HG02610 (cell line): Measurements from ENCODE around the gene SPTB.
"Not testable (repeated sequence)": the region's sequence is repeated elsewhere in the genome, so short reads cannot be mapped to it uniquely, and the experiment has no call there.

Experiments
- ATAC-seq: cut with Tn5 transposase; IDR thresholded peaks from one replicate; pipeline ENCODE4 v1.9.1; 2021; ENCODE audit warnings: mild to moderate bottlenecking, moderate library complexity; ENCODE audit not compliant: unreplicated experiment

The SPTB gene

DNA sequence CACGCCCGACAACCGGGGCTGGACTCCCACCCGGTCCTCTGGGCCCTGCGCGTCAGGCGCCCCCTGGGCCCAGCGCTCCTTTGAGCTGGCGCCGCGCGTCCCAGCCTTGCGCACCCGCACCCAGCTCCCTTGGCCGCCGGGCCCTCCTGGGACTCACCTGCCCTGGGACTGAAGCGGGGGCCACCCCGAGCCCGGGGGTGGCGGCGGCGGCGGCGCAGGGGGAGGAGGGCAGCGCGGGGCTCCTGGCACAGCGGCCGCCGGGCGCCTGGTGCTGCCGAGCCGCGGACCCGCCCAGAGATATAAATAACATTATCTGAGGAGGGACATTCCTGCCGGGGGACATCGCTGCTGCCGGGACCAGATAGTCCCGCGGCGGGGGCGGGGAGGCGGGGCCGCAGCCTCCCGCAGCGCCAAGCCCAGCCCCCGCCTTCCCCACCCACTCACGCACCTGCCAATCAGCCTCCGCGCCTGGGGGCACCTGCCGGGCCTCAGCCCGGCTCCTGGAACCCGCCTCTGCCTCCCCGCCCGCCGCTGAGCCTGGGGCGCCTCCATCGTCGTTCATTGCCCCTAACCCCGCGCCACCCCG is at the start of gene SPTB:
TSS of gene SPTB (minus strand) at position 273 of the 586 bp plus-strand sequence. CDS start 56,813 bp downstream, outside the sequence.
- ATAC-seq, result no peak

DNA sequence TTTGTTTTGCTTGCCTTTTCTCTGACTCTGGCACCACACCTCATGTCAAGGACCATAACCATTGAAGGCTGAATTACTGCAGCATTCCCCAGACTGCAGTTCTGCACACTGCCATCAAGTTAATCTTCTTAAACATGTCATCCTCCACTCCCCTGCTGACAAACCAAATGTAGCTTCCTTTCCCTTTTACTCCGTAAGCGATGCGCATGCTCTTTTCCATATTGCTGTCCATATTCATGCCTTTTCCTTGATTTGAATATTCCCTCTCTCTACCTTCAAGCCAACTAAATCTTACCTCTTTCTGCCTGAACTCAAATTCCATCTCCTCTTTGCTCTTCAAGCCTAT is 49.3 kb upstream of the SPTB start:
- ATAC-seq, result no peak

DNA sequence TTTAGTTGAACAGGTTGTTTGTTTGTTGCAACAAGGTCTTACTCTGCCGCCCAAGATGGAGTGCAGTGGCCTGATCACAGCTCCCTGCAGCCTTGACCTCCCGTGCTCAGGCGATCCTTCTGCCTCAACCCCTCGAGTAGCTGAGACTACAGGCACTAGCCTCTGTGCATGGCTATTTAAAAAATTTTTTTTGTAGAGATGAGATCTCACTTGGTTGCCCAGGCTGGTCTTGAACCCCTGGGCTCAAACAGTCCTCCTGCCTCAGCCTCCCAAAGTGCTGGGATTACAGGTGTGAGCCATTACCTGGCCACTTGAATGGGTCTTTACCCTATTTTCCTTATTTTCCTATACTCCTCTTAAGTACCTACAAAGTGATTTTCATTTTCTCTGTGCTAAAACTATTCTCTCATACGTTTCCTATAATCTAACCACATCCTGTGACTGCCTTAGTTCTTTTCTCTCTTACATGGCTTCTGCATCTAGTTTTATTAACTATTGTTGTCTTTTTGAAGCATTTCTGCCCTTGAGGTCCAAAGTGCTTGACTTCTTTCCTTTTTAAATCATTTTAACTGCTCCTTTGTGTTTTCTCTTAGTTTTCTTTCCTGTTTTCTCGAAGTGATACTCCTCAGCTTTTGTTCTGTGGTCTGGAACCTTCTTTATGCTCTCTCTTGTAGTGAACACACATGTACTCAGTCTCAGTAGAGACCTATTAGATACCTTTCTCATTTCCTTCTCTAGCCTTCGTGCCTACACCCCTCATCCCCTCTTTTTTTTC is 48.7 kb upstream of the SPTB start:
- peak; percentile 76 for ATAC-seq

DNA sequence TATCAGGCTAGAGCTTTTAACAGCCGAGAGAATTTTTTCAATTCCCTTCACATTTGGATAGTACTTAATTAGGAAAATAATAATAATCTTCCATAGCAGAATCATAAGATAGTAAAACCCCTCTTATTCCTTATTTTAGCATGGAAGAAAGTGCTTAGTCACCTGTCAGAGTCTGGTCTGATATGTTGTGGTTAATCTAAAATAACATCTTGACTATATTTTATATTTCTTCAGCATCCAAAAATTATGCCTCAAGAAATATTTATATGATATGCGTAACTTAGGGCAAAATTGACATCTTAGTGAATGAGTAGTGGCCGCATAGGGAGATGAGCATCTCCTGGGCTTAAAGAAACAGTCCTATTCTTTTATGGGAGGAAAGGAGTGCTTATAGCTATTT is 47.3 kb upstream of the SPTB start:
- no peak for ATAC-seq

DNA sequence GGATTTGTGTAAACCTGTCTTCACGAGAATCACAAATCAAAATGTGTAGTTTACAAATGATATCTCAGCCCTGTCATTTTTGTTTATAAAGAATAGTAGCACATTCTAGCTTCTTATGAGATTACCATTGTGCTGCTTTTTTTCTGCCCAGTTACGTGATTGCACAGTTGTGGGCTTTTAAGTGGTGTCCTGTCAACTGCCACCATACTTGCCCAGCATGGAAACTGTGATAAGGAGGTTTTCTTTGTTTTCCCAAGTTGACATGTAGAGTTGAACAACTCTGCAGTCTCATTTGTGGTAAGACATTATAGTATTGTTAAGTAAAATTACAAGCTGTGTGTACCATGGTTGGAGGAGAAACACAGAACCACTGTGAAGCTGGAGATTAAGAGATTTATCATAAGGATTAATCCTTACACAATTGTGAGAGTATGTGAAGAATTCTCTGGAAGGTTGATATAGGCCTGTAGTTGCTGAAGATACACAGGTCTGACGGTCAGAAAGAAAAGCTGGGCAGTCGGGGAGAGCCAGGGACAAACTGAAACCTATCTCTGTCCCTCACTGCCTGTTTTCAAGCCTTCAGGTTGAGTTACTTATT is 46.8 kb upstream of the SPTB start:
- ATAC-seq, result no peak

DNA sequence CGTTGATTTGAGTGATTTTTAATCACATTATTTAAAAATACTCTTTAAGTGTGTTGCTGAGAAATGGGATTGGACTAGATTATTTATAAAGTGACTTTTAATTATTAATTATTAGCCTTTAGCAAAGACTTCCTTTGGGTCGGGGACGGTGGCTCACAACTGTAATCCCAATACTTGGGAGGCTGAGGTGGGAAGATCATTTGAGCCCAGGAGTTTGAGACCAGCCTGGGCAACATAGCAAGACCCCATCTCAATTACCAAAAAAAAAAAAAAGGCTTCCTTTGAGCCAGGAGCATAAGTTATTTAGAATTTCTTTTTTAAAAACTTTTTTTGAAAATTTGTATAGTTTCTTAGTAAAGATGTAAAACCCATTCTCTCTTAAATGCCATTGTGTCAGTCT is 43.3 kb upstream of the SPTB start:
- no peak for ATAC-seq

DNA sequence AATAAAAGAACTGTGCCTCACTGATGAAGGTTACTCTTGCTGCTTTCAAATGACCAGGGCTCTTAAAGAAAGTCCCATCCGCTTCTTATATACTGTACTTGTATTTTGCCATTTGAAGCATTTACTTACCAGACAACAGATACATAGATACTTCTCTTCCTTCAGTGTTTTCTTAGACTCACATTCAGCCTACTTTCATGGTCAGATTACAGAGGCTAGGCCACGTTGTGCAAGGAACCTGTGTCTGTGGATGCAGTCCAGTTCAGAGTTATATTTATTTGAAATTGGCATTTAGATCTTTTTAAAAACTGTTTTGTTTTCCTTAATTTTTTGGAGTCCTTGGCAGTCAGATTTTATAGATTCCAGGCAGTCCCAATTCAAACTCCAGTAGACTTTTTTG is 40.8 kb upstream of the SPTB start:
- no peak for ATAC-seq

DNA sequence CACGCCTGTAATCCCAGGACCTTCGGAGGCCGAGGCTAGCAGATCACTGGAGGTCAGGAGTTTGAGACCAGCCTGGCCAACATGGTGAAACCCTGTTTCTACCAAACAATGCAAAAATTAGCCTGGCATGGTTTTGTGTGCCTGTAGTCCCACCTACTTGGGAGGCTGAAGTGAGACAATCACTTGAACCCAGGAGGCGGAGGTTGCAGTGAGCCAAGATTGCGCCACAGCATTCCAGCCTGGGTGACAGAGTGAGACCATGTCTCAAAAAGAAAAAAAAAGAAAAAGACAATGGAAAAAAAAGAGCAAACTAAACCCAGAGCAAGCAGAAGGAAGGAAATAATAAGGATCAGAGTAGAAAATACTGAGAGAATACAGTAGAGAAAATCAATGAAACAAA is 39.9 kb upstream of the SPTB start:
- no peak for ATAC-seq

DNA sequence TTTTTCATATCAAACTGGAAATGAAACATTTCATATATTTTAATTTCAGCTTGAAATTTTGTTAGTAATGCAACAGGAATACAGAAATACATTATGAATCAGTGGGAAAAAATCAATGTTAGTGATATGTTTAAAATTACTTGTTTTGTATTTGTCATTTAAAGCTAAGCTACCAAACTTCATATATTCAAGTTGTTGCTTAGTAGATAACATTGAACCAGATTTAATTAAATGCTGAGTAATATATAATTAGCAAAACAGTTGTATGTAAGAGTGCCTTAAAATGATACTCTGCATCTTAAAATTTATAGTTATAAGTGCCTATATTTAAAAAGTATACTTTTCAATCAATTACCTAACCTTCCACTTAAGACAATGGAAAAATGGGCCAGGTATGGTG is 39.5 kb upstream of the SPTB start:
- ATAC-seq, result no peak

DNA sequence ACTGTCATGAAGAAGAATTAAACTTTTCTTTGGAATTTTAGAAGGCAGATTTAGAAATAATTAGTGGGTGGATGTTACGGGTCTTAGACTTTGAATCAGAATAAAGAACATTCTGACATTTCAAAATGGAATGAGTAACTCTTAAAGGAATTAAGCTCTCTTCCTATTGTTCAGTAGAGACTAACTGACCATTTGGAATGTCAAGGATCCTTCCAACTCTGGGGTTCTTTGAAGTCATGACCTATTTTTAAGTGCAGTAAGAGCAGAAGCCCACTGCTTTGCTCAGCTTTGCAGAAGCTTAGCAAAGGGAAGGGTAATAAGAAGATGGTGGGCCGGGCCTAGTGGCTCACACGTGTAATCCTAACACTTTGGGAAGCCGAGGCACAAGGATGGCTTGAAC is 38.5 kb upstream of the SPTB start:
- no peak for ATAC-seq

DNA sequence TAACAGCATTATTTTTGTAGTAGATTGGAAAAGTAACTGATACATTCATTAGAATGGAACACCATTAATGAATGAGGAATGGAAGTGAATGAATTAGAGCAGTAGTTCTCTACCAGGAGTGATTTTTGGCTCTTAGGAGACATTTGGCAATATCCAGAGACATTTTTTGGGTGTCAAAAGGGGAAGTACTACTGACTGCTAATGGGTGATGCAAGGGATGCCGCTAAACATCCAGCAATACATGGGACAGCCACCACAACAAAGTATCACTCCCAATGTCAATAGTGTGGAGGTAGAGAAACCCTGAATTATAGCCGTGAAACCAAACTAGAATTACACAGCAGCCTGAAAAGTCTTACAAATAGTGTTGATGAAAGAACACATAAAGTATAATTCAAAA is 36.1 kb upstream of the SPTB start:
- ATAC-seq, result no peak

DNA sequence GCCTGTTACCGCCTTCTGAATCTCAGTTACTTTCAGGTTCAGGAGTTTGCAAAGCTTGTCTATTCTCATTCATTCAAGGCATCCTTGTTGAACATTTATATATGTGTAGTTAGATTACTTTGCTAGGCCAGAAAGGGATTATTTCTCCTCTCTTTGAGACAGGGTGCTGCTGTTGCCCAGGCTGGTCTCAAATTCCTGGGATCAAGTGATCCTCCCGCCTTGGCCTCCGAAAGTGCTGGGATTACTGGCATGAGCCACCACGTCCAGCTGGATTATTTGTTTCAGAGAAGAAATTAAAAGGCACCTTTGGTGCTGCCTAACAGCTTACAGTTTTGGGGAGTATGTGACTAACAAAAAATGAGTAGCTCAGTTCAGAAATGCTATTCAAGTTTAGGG is 35.3 kb upstream of the SPTB start:
- no peak for ATAC-seq

DNA sequence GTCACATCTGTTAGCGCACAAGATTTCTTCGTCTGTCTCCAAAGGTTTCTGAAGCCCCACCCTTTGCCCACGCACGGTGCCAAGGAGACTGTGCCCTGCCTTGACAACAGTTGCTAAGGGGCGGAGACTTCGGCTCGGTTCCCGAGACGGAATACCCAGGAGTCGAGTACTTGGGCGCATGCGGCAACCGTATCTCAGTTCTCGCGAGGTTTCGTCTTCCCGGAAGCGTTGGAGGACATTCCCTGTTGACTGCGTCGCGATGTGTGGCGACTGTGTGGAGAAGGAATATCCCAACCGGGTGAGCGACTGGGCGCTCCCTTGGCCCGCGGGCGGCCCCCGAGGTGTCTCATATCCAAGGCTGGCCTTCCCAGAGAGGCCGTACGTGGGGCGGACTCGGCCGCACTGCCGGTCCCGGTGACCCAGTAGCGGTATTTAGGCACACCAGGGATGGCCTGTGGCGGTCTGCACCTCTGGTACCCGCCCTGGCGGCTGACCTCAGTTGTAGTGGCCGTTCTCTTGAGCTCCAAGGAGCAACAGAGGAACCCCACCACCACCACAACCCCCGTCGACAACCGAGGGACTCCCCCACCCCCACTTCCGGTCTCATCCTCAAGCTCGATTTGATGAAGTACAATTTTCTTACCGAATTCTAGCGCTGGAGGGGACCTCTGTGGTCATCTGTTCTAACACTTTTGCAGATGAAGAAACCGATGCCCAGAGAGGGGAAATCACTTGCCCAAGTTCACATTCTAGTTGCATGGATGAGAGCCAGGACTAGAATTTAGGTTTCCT is 34.7 kb upstream of the SPTB start, which contains the start of gene CHURC1:
TSS of gene CHURC1 (plus strand) at position 219 of the 792 bp plus-strand sequence. CDS start at position 260, 41 bp downstream.
- ATAC-seq, result peak; percentile 97

DNA sequence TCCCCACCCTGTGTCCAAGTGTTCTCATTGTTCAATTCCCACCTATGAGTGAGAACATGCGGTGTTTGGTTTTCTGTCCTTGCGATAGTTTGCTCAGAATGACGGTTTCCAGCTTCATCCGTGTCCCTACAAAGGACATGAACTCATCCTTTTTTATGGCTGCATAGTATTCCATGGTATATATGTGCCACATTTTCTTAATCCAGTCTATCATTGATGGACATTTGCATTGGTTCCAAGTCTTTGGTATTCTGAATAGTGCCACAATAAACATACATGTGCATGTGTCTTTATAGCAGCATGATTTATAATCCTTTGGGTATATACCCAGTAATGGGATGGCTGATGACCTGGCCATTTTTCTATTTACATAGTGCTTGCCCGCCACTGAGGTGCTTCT is 33.8 kb upstream of the SPTB start:
- not testable (repeated sequence) for ATAC-seq

DNA sequence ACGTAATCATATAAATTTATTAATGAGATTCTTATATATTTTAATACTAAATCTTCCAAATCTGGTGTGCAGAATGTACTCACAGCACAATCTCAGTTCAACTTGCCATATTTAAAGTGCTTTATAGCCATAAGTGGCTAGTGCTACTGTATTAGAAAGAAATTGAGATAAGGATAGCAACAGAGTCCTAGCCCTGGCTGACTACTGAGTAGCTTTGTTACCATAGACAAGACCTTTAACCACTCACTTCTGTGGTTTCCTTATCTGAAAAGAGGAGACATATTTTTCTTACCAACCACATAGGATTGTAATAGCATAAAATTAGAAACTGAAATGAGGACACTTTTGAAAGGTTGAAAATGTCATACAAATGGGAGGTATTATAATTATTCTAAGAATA is 32.6 kb upstream of the SPTB start:
- ATAC-seq, result no peak

DNA sequence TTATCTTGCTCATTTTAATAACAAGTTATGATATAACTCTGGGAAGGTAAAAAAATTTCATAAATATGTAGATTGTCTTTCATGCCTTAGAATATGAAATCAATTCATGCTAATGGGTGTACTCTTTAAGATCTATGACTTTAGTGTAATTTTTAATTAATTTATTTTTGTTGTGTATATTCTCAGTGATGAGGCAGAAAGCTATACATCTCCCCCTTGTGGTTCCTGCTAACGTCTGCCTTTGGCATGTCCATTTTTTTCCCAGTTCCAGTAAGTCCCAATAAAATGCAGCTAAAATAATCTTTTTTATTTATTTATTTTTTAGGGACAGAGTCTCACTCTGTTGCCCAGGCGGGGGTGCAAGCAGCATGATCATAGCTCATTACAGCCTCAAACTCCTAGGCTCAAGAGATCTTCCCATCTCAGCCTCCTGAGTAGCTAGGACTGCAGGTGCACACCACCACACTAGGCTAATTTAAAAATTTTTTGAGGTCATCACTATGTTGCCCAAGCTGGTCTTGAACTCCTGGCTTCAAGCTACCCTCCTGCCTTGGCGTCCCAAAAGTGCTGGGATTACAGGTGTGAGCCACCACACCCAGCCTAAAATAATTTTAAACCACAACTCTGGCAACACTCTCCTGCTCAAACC is 31.3 kb upstream of the SPTB start:
- no peak for ATAC-seq

DNA sequence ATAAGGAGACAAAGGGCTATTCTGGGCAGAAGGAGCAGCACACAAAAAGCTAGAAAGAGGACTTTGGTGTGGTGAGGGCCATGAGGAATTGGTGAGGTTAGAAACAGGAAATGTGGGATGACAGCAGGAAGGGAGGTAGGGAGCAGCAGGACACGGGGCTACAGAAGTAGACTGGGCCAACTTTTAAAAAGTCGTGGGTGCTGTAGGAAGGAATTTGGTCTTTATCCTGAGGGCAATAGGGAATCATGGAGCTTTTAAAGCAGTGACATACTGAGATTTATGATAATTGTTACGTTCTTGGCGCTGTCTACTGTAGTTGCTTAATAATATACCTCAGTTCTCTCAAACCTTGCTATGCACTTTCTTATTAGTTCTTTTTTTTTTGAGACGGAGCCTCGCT is 26.3 kb upstream of the SPTB start:
- ATAC-seq, result no peak

DNA sequence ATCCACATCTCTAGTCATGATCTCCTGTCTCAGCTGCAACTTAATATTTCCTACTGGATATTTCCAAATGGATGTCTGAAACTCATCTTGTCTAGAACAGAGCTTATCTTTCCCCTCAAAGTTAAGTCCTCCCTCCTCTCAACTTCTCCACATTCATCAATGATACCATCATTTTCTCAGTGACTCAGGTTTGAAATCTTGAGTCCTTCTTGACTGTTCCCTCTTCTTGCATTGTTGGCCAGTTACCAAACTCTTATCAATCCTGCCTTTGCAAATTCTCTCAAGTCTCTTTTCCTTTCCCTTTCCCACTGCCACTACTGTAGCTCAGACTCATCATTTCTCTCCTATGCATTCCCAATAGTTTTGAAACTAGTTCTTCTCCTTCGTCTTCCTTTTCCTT is 20.3 kb upstream of the SPTB start:
- no peak for ATAC-seq

DNA sequence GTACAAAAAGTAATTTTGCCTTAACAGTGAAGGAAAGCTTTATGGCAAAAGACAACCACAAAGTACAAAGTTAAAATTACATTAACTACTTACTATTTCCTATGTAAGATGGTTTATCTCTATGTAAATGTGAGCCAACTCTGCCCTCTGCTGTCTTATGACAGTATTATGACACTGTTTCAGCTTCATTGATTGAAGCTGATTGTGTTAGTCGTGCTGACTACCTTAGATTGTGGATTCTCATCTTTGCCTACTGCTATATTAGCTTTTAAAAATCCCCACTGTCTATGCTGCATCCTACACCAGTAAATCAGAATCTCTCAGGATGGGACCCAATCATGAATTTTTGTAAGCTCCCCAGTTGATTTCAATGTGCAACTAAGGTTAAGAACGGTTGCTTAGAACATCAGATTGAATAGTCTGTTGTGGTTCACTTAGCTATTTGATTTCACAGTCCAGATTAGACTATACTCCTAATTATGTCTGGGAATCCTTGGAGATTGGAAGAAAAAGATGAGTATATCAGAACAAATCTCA is 12.2 kb upstream of the SPTB start:
- ATAC-seq, result peak; percentile 58

DNA sequence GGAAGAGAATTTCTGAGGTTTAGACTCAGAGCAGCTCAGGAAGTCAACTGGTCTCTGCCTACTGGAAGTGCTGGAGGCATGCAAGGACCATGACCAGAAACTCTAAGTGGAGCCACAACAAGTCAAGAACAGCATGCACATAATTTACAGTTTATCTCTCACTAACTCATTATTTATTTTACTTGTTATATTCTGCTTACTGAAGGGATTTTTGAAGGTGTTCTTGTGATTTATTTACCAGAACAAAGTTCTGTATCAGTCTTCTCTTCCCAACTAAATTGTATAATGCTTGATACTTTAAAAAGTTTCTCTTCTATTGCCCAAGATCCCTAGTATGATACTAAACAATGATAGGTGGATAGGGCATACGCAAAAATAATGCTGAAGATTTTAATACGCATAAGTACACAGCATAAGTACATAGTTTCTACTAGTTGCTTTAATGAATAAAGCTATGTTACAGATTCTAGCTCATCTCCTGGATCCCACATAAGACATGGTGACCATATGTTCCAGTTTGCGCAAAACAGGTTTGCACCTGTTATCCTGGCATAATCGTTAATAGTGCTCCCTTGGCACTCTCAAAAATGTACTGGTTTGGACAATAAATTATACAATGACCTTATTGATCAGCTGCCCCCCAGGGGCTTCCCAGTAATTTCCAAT is 11.6 kb upstream of the SPTB start:
- ATAC-seq, result no peak
